GM23248 (cell line): Measurements from ENCODE around the gene UQCRC1. TPM values are rescaled to one million over a fixed set of nuclear protein-coding genes. Genes with fewer than 3 reads are reported as not detected.

Source experiments
- DNase-seq: peaks from one replicate; pipeline ENCODE4 v3.0.0-alpha.2; 2015
- H2AFZ ChIP-seq: fragments of 200-600 bp; sonication (generic); 2 replicates; pipeline ENCODE4 v1.6.1; 2016; ENCODE audit warnings: antibody characterized with exemption
- H3F3A ChIP-seq: fragments of 200-600 bp; sonication (generic); 2 replicates; pipeline ENCODE4 v1.6.1; 2016; ENCODE audit warnings: mild to moderate bottlenecking, antibody characterized with exemption, mixed run types; ENCODE audit not compliant: insufficient read depth
- H3K27ac ChIP-seq: fragments of 200-600 bp; sonication (generic); 2 replicates; pipeline ENCODE4 v1.5.1; 2016; ENCODE audit warnings: mild to moderate bottlenecking
- H3K27me3 ChIP-seq: fragments of 200-600 bp; sonication (generic); replicated peaks from 2 replicates; pipeline ENCODE4 v1.6.1; 2016; ENCODE audit warnings: mild to moderate bottlenecking; ENCODE audit not compliant: insufficient read depth
- H3K36me3 ChIP-seq: fragments of 200-600 bp; sonication (generic); 2 replicates; pipeline ENCODE4 v1.6.1; 2016; ENCODE audit warnings: low read depth, mild to moderate bottlenecking
- H3K4me1 ChIP-seq: fragments of 200-600 bp; sonication (generic); 2 replicates; pipeline ENCODE4 v1.6.1; 2016; ENCODE audit warnings: mild to moderate bottlenecking; ENCODE audit not compliant: insufficient read depth
- H3K4me2 ChIP-seq: fragments of 200-600 bp; sonication (generic); one replicate; pipeline ENCODE4 v1.6.1; 2016; ENCODE audit warnings: mild to moderate bottlenecking; ENCODE audit not compliant: unreplicated experiment
- H3K4me3 ChIP-seq: fragments of 200-600 bp; sonication (generic); 2 replicates; pipeline ENCODE4 v1.5.1; 2016; ENCODE audit warnings: mild to moderate bottlenecking
- H3K79me2 ChIP-seq: fragments of 200-600 bp; sonication (generic); 2 replicates; pipeline ENCODE4 v1.6.1; 2016; ENCODE audit warnings: mild to moderate bottlenecking; ENCODE audit not compliant: insufficient read depth
- H3K9ac ChIP-seq: fragments of 200-600 bp; sonication (generic); 2 replicates; pipeline ENCODE4 v1.6.1; 2016; ENCODE audit warnings: mild to moderate bottlenecking
- H3K9me2 ChIP-seq: fragments of 200-600 bp; sonication (generic); 2 replicates; pipeline ENCODE4 v1.6.1; 2016; ENCODE audit warnings: mixed run types, mild to moderate bottlenecking, moderate library complexity; ENCODE audit not compliant: insufficient read depth
- H3K9me3 ChIP-seq: fragments of 200-600 bp; sonication (generic); one replicate; pipeline ENCODE4 v1.6.1; 2017; ENCODE audit warnings: low read depth
- H4K20me1 ChIP-seq: fragments of 200-600 bp; sonication (generic); 2 replicates; pipeline ENCODE4 v1.6.0; 2016; ENCODE audit not compliant: insufficient read depth
- EZH2 ChIP-seq: fragments of 200-600 bp; sonication (generic); IDR thresholded peaks from 2 replicates; pipeline ENCODE4 v1.6.1; 2018; ENCODE audit warnings: antibody characterized with exemption, mild to moderate bottlenecking; ENCODE audit not compliant: insufficient read depth, poor library complexity, severe bottlenecking
- EZH2phosphoT487 ChIP-seq: fragments of 200-600 bp; sonication (generic); IDR thresholded peaks from 2 replicates; pipeline ENCODE4 v1.6.1; 2018; ENCODE audit warnings: antibody characterized with exemption, moderate library complexity, mild to moderate bottlenecking, low read depth; ENCODE audit not compliant: insufficient read depth
- WGBS, 2 experiments: methylation state at CpG; one replicate each; pipeline ENCODE4 v1.1.6; 2015 to 2017; ENCODE audit warnings: low lambda C conversion rate in 2 of 2, low coverage in 1 of 2; ENCODE audit errors: missing lambda C conversion rate in 2 of 2; 5-methylcytosine and 5-hydroxymethylcytosine counted together
- in situ Hi-C: fragments of 300-500 bp; cut with MboI; formaldehyde crosslinking; loops from 2 replicates; pipeline ENCODE4 v1.15.0; 2020
- polyA plus RNA-seq: library from polyadenylated mRNA; unstranded; fragments of >200 nt; fragmentation: Nextera tagmentation; extraction: Ambion mirVana; gene quantifications from 2 replicates; pipeline ENCODE4 v1.2.1, GENCODE V29; 2016
- total RNA-seq: library from RNA; depleted of rRNA; stranded (reverse); fragments of >200 nt; shearing (Covaris generic); gene quantifications from 2 replicates; pipeline ENCODE4 v1.2.3, GENCODE V29; 2014

The UQCRC1 gene
- total and polyA plus RNA-seq, 2 experiments from 2014 or later = 252 to 285 TPM

GRCh38 chr3:48648188-48648850, 38.9 kb upstream of the UQCRC1 start:
- 75 to 76% methylated on average over 14 to 15 of the region's 15 CpGs for WGBS, 2 experiments
- H3K9me3 ChIP-seq = no peaks in the 10 kb centered on the region
- no peaks in the 10 kb centered on the region for H3K79me2 ChIP-seq
- H3K4me3 ChIP-seq = no peak overlapping the region
- TF ChIP-seq EZH2 (no peak), EZH2phosphoT487 (no peak)
- no peaks in the 10 kb centered on the region for H3K9me2 ChIP-seq
- no peaks in the 10 kb centered on the region for H4K20me1 ChIP-seq
- H3K9ac ChIP-seq = no peak overlapping the region
- DNase-seq = no peak
- no peaks in the 10 kb centered on the region for H3K27me3 ChIP-seq
- H3K4me1 ChIP-seq = no peaks in the 10 kb centered on the region
- H3K27ac ChIP-seq = no peak overlapping the region
- in situ Hi-C loops = no loop called here
- H3F3A ChIP-seq = no peaks in the 10 kb centered on the region
- H3K4me2 ChIP-seq = no peak overlapping the region
- no peaks in the 10 kb centered on the region for H3K36me3 ChIP-seq
- no peak overlapping the region for H2AFZ ChIP-seq

- Histone ChIP-seq H3K9me2 (no peaks in the 10 kb centered on the region), H3K36me3 (no peaks in the 10 kb centered on the region), H3K27ac (no peak overlapping the region), H3K4me1 (no peaks in the 10 kb centered on the region), H2AFZ (no peak overlapping the region), H3F3A (no peaks in the 10 kb centered on the region), H3K9me3 (no peaks in the 10 kb centered on the region), H3K9ac (no peak overlapping the region), H3K79me2 (no peaks in the 10 kb centered on the region), H3K27me3 (no peaks in the 10 kb centered on the region), H3K4me2 (no peak overlapping the region), H3K4me3 (no peak overlapping the region), H4K20me1 (no peaks in the 10 kb centered on the region)
- no peak for TF ChIP-seq EZH2
- no peak for TF ChIP-seq EZH2phosphoT487
- in situ Hi-C loops = no loop called here
- 79 to 84% methylated on average over 6 to 9 of the region's 9 CpGs for WGBS, 2 experiments
- DNase-seq = no peak
Observed at GRCh38 chr3:48647714-48648113, 38.3 kb upstream of the UQCRC1 start.

GRCh38 chr3:48644898-48645760, 35.7 kb upstream of the UQCRC1 start:
- H3F3A ChIP-seq = no peaks in the 10 kb centered on the region
- H3K27ac ChIP-seq = no peak overlapping the region
- no peaks in the 10 kb centered on the region for H3K27me3 ChIP-seq
- no peaks in the 10 kb centered on the region for H3K9me2 ChIP-seq
- no peaks in the 10 kb centered on the region for H4K20me1 ChIP-seq
- TF ChIP-seq EZH2 (no peak), EZH2phosphoT487 (no peak)
- H3K4me2 ChIP-seq = no peak overlapping the region
- H3K79me2 ChIP-seq = no peaks in the 10 kb centered on the region
- WGBS, 2 experiments = 89 to 92% methylated on average over 17 to 21 of the region's 22 CpGs
- H2AFZ ChIP-seq = no peak overlapping the region
- no peaks in the 10 kb centered on the region for H3K9me3 ChIP-seq
- H3K4me1 ChIP-seq = no peaks in the 10 kb centered on the region
- no peaks in the 10 kb centered on the region for H3K36me3 ChIP-seq
- H3K4me3 ChIP-seq = no peak overlapping the region
- no peak for DNase-seq
- H3K9ac ChIP-seq = no peak overlapping the region
- in situ Hi-C loops = no loop called here

GRCh38 chr3:48642605-48643004, 33.2 kb upstream of the UQCRC1 start:
- Histone ChIP-seq H4K20me1 (no peaks in the 10 kb centered on the region), H2AFZ (no peak overlapping the region), H3K4me3 (no peak overlapping the region), H3K9me3 (no peaks in the 10 kb centered on the region), H3F3A (no peaks in the 10 kb centered on the region), H3K4me1 (no peaks in the 10 kb centered on the region), H3K9me2 (no peaks in the 10 kb centered on the region), H3K4me2 (no peak overlapping the region), H3K9ac (no peak overlapping the region), H3K79me2 (no peaks in the 10 kb centered on the region), H3K36me3 (no peaks in the 10 kb centered on the region), H3K27me3 (no peaks in the 10 kb centered on the region), H3K27ac (no peak overlapping the region)
- no peak for DNase-seq
- no peak for TF ChIP-seq EZH2phosphoT487
- no peak for TF ChIP-seq EZH2
- 85% methylated on average over 12 of the region's 12 CpGs for WGBS, 2 experiments
- in situ Hi-C loops = no loop called here
